GM19035 (cell line): ENCODE results near the gene TEX22.

Experiments
- ATAC-seq: cut with Tn5 transposase; IDR thresholded peaks from one replicate; pipeline ENCODE4 v1.9.1; 2021; ENCODE audit not compliant: unreplicated experiment

The TEX22 gene

GRCh38 chr14:105366386-105367074 lies 31.8 kb upstream of the TEX22 start:
- ATAC-seq = no peak

GRCh38 chr14:105367116-105368031 lies 31.0 kb upstream of the TEX22 start:
- no peak for ATAC-seq

GRCh38 chr14:105368032-105368417 lies 30.3 kb upstream of the TEX22 start:
- no peak for ATAC-seq

GRCh38 chr14:105368426-105368825 lies 29.9 kb upstream of the TEX22 start:
- no peak for ATAC-seq

GRCh38 chr14:105368910-105369652 lies 29.3 kb upstream of the TEX22 start:
- no peak for ATAC-seq

GRCh38 chr14:105369653-105370040 lies 28.7 kb upstream of the TEX22 start:
- ATAC-seq = no peak

GRCh38 chr14:105374389-105374788 lies 23.9 kb upstream of the TEX22 start:
- no peak for ATAC-seq

- no peak for ATAC-seq
Measured at GRCh38 chr14:105375635-105376057, 22.7 kb upstream of the TEX22 start.

- no peak for ATAC-seq
Measured at GRCh38 chr14:105376521-105377440, 21.6 kb upstream of the TEX22 start.

- no peak for ATAC-seq
Measured at GRCh38 chr14:105377555-105378182, 20.7 kb upstream of the TEX22 start.

- ATAC-seq = no peak
Measured at GRCh38 chr14:105378199-105378598, 20.1 kb upstream of the TEX22 start.

GRCh38 chr14:105378873-105379685 lies 19.3 kb upstream of the TEX22 start:
- no peak for ATAC-seq

GRCh38 chr14:105379946-105380345 lies 18.4 kb upstream of the TEX22 start:
- no peak for ATAC-seq

- ATAC-seq = no peak
Measured at GRCh38 chr14:105380756-105381155, 17.6 kb upstream of the TEX22 start.

- no peak for ATAC-seq
Measured at GRCh38 chr14:105381446-105382342, 16.6 kb upstream of the TEX22 start.

GRCh38 chr14:105382343-105383082 lies 15.8 kb upstream of the TEX22 start:
- no peak for ATAC-seq

- no peak for ATAC-seq
Measured at GRCh38 chr14:105383083-105383730, 15.1 kb upstream of the TEX22 start.
